Vagina (tissue), 2 donors: Measurements from ENCODE around the gene B4GALNT4. TPM values are rescaled to one million over a fixed set of nuclear protein-coding genes. Genes with fewer than 3 reads are reported as not detected.

Source experiments
- DNase-seq, 2 donors: peaks; one replicate each; pipeline ENCODE4 v3.0.0-alpha.2; 2017; ENCODE audit errors: extremely low spot score in 2 of 2
- H3K27ac ChIP-seq: fragments of 200-600 bp; sonication (generic); one replicate; pipeline ENCODE4 v1.5.1; 2019
- H3K27me3 ChIP-seq: fragments of 200-600 bp; sonication (generic); one replicate; pipeline ENCODE4 v1.5.1; 2019
- H3K36me3 ChIP-seq, 2 donors: fragments of 200-600 bp; sonication (generic); one replicate each; pipeline ENCODE4 v1.5.1; 2017 to 2019
- H3K4me1 ChIP-seq: fragments of 200-600 bp; sonication (generic); one replicate; pipeline ENCODE4 v1.5.1; 2019
- H3K4me3 ChIP-seq, 2 donors: fragments of 200-600 bp; sonication (generic); 1 replicate in 1 of 2; 2 replicates in 1 of 2; pipeline ENCODE4 v1.5.1; 2016 to 2019
- H3K9me3 ChIP-seq: fragments of 200-600 bp; sonication (generic); one replicate; pipeline ENCODE4 v1.5.1; 2019
- POLR2A ChIP-seq, 2 donors: fragments of 450-650 bp; IDR thresholded peaks; one replicate each; pipeline ENCODE4 v1.6.1; 2017; ENCODE audit warnings: antibody characterized with exemption in 2 of 2, mild to moderate bottlenecking in 2 of 2, moderate library complexity in 2 of 2
- POLR2AphosphoS5 ChIP-seq, 2 donors: sonication (generic); formaldehyde crosslinking; IDR thresholded peaks; one replicate each; pipeline ENCODE4 v1.9.0; 2017; ENCODE audit warnings: antibody characterized with exemption in 2 of 2, mild to moderate bottlenecking in 2 of 2, low read depth in 1 of 2; ENCODE audit not compliant: insufficient read depth in 1 of 2
- intact Hi-C: fragments of 100-400 bp; cut with DNase I; formaldehyde crosslinking; loops from one replicate; pipeline ENCODE4 v1.15.1; 2023
- total RNA-seq: library from RNA; depleted of rRNA; stranded (reverse); fragments of >200 nt; gene quantifications from one replicate; pipeline ENCODE4 v1.2.3, GENCODE V29; 2016
- TF ChIP-seq, protein P1 (sequence below), 3 experiments: fragments of 450-650 bp in 2 of 3; fragments of 200-600 bp in 1 of 3; sonication (generic) in 1 of 3; IDR thresholded peaks; one replicate each; pipeline ENCODE4 v1.5.1; 2017 to 2019; ENCODE audit warnings: antibody characterized with exemption in 3 of 3, mild to moderate bottlenecking in 2 of 3, moderate library complexity in 2 of 3

B4GALNT4 gene
- total RNA-seq, 1 donor from 2014 or later: 15.5 TPM

- no peak for DNase-seq
- no peaks in the 10 kb centered on the region for H3K36me3 ChIP-seq
- no peak overlapping the region for H3K27ac ChIP-seq
- H3K4me1 ChIP-seq: no peaks in the 10 kb centered on the region
- no peaks in the 10 kb centered on the region for H3K9me3 ChIP-seq
- H3K27me3 ChIP-seq: no peaks in the 10 kb centered on the region
- intact Hi-C loops: no loop called here
- no peak overlapping the region for H3K4me3 ChIP-seq
- no peak for TF ChIP-seq POLR2AphosphoS5 (IDR thresholded peaks at IDR 0.05; ENCODE audit: insufficient read depth in 1 of 2, low read depth in 1 of 2)
- TF ChIP-seq, protein P1, sequence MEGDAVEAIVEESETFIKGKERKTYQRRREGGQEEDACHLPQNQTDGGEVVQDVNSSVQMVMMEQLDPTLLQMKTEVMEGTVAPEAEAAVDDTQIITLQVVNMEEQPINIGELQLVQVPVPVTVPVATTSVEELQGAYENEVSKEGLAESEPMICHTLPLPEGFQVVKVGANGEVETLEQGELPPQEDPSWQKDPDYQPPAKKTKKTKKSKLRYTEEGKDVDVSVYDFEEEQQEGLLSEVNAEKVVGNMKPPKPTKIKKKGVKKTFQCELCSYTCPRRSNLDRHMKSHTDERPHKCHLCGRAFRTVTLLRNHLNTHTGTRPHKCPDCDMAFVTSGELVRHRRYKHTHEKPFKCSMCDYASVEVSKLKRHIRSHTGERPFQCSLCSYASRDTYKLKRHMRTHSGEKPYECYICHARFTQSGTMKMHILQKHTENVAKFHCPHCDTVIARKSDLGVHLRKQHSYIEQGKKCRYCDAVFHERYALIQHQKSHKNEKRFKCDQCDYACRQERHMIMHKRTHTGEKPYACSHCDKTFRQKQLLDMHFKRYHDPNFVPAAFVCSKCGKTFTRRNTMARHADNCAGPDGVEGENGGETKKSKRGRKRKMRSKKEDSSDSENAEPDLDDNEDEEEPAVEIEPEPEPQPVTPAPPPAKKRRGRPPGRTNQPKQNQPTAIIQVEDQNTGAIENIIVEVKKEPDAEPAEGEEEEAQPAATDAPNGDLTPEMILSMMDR (IDR thresholded peaks at IDR 0.05): no peak
- TF ChIP-seq POLR2A (IDR thresholded peaks at IDR 0.05): no peak
Observed at GRCh38 chr11:375065-376025, 6.0 kb downstream of the B4GALNT4 start.

- Histone ChIP-seq H3K9me3 (no peaks in the 10 kb centered on the region), H3K4me3 (no peak overlapping the region), H3K27me3 (no peaks in the 10 kb centered on the region), H3K4me1 (no peaks in the 10 kb centered on the region), H3K27ac (no peak overlapping the region), H3K36me3 (no peaks in the 10 kb centered on the region)
- TF ChIP-seq, protein P1 (IDR thresholded peaks at IDR 0.05): no peak
- no peak for TF ChIP-seq POLR2A (IDR thresholded peaks at IDR 0.05)
- TF ChIP-seq POLR2AphosphoS5 (IDR thresholded peaks at IDR 0.05; ENCODE audit: insufficient read depth in 1 of 2, low read depth in 1 of 2): no peak
- intact Hi-C loops: no loop called here
- DNase-seq: no peak
Observed at GRCh38 chr11:376531-377173, 7.4 kb downstream of the B4GALNT4 start.

- Histone ChIP-seq H3K4me3 (no peak overlapping the region), H3K27ac (no peak overlapping the region), H3K36me3 (no peaks in the 10 kb centered on the region), H3K4me1 (no peaks in the 10 kb centered on the region), H3K9me3 (no peaks in the 10 kb centered on the region), H3K27me3 (no peaks in the 10 kb centered on the region)
- TF ChIP-seq POLR2AphosphoS5 (IDR thresholded peaks at IDR 0.05; ENCODE audit: insufficient read depth in 1 of 2, low read depth in 1 of 2) (no peak), POLR2A (IDR thresholded peaks at IDR 0.05) (no peak)
- TF ChIP-seq, protein P1 (IDR thresholded peaks at IDR 0.05): no peak
- intact Hi-C loops: no loop called here
- no peak for DNase-seq
Observed at GRCh38 chr11:377174-377865, 8.0 kb downstream of the B4GALNT4 start.

DNA sequence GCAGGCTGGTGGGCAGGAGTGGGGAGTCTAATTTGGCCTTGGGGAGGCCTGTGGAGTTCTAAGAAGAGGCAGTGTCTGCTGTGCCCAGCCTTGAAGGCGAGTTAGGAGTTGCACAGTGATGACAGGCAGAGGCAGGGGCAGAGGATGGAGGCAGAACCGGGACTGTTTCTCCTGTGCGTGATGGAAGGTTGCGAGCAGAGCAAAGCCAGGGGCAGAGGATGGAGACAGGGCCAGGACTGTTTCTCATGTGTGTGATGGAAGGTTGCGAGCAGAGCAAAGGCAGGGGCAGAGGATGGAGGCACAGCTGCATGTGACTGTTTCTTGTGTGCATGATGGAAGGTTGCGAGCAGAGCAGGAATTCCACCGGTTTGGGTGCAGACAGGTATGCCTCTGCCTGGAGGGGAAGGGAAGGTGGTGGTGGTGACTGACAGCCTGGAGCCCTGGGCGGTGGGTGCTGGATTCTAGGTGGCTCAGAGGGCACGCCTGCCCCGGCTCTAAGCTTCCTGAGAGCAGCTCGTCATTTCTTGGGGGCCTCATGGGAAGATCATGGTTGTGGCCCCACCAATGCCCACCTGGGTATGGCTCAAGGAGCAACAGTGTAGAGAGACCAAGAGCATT lies 8.7 kb downstream of the B4GALNT4 start:
- no peak overlapping the region for H3K27ac ChIP-seq
- no peak for DNase-seq
- TF ChIP-seq POLR2AphosphoS5 (IDR thresholded peaks at IDR 0.05; ENCODE audit: insufficient read depth in 1 of 2, low read depth in 1 of 2): no peak
- TF ChIP-seq, protein P1 (IDR thresholded peaks at IDR 0.05): no peak
- TF ChIP-seq POLR2A (IDR thresholded peaks at IDR 0.05): no peak
- H3K27me3 ChIP-seq: no peaks in the 10 kb centered on the region
- H3K4me3 ChIP-seq: no peak overlapping the region
- intact Hi-C loops: no loop called here
- H3K36me3 ChIP-seq: no peaks in the 10 kb centered on the region
- no peaks in the 10 kb centered on the region for H3K4me1 ChIP-seq
- no peaks in the 10 kb centered on the region for H3K9me3 ChIP-seq
